A549 (cell line): ENCODE measurements around the gene GLIS1. TPM values are rescaled to one million over a fixed set of nuclear protein-coding genes. Genes with fewer than 3 reads are reported as not detected.

Source experiments
- ATAC-seq, 2 experiments: fragments of 200-7000 bp in 1 of 2; fragments of >200 bp in 1 of 2; cut with Nextera tagmentation in 1 of 2; cut with Tn5 transposase in 1 of 2; 3 replicates each; pipeline versions ENCODE4 v1.8.0 to v1.9.1; 2018 to 2020; ENCODE audit warnings: mild to moderate bottlenecking in 1 of 2, moderate library complexity in 1 of 2
- CTCF ChIA-PET: fragments of 300-600 bp; sonication (Branson Sonifier 250); formaldehyde crosslinking; extraction: SDS; loops from one replicate; lab custom pipeline; 2021; ENCODE audit warnings: antibody characterized with exemption, inconsistent platforms; lab: Yijun Ruan, JAX
- POLR2A ChIA-PET: fragments of 350-600 bp; formaldehyde crosslinking; extraction: SDS; loops from one replicate; lab custom pipeline; 2021; ENCODE audit warnings: antibody characterized with exemption, inconsistent platforms; lab: Yijun Ruan, JAX
- DNase-seq, 2 experiments: peaks; one replicate each; pipeline versions ENCODE4 v3.0.0 to v3.0.0-alpha.2; 2011 to 2016; ENCODE audit warnings: low read depth in 1 of 2, low spot score in 1 of 2
- FAIRE-seq: peaks from 2 replicates; lab custom pipeline; 2011; peaks lifted over from hg19 to GRCh38; lab: Jason Lieb, UNC
- H3K27ac ChIP-seq, 2 experiments: fragments of >200 bp; sonication (Bioruptor Twin); formaldehyde crosslinking; 3 replicates each; pipeline ENCODE4 v1.5.1; 2016 to 2017
- H3K4me1 ChIP-seq: fragments of >200 bp; sonication (Bioruptor Twin); formaldehyde crosslinking; 3 replicates; pipeline ENCODE4 v1.6.1; 2016
- H3K4me2 ChIP-seq: fragments of >200 bp; sonication (Bioruptor Twin); formaldehyde crosslinking; 3 replicates; pipeline ENCODE4 v1.6.1; 2016
- H3K4me3 ChIP-seq: fragments of >200 bp; sonication (Bioruptor Twin); formaldehyde crosslinking; 3 replicates; pipeline ENCODE4 v1.5.1; 2016
- H3K9me3 ChIP-seq: fragments of >200 bp; sonication (Bioruptor Twin); formaldehyde crosslinking; 3 replicates; pipeline ENCODE4 v1.6.1; 2016
- CBX8 ChIP-seq: fragments of 200-600 bp; sonication (generic); IDR thresholded peaks from 2 replicates; pipeline ENCODE4 v1.6.1; 2016
- CEBPB ChIP-seq, 2 experiments: fragments of >200 bp in 1 of 2; sonication (Bioruptor Twin) in 1 of 2; formaldehyde crosslinking in 1 of 2; IDR thresholded peaks; 2 replicates each; pipeline ENCODE4 v1.6.1; 2012 to 2016
- CHD4 ChIP-seq: fragments of 200-600 bp; sonication (generic); IDR thresholded peaks from 2 replicates; pipeline ENCODE4 v1.6.1; 2016; ENCODE audit warnings: antibody characterized with exemption, mild to moderate bottlenecking, borderline replicate concordance
- EHMT2 ChIP-seq: fragments of 200-600 bp; sonication (generic); IDR thresholded peaks from 2 replicates; pipeline ENCODE4 v1.6.1; 2016; ENCODE audit warnings: antibody characterized with exemption, low read depth, mild to moderate bottlenecking, moderate library complexity
- ELK1 ChIP-seq: fragments of 150-350 bp; IDR thresholded peaks from 2 replicates; pipeline ENCODE4 v1.6.1; 2014; ENCODE audit warnings: low read depth, mild to moderate bottlenecking, low read length
- FOSB ChIP-seq: fragments of 250-450 bp; sonication (Bioruptor Pico); IDR thresholded peaks from 2 replicates; pipeline ENCODE4 v1.5.0; 2020; ENCODE audit warnings: mild to moderate bottlenecking, moderate library complexity
- HOXA7 ChIP-seq: fragments of 250-450 bp; sonication (Bioruptor Pico); IDR thresholded peaks from 2 replicates; pipeline ENCODE4 v1.5.0; 2020; ENCODE audit warnings: mild to moderate bottlenecking, moderate library complexity
- HOXB5 ChIP-seq: fragments of 250-450 bp; sonication (Bioruptor Pico); IDR thresholded peaks from 2 replicates; pipeline ENCODE4 v1.5.0; 2020; ENCODE audit warnings: mild to moderate bottlenecking, moderate library complexity
- JUN ChIP-seq, 2 experiments: fragments of >200 bp; sonication (Bioruptor Twin); formaldehyde crosslinking; IDR thresholded peaks; 2 replicates in 1 of 2; 3 replicates in 1 of 2; pipeline ENCODE4 v1.6.1; 2016 to 2017
- JUNB ChIP-seq: fragments of >200 bp; sonication (Bioruptor Twin); formaldehyde crosslinking; IDR thresholded peaks from 2 replicates; pipeline ENCODE4 v1.6.1; 2016
- MAZ ChIP-seq: fragments of 150-350 bp; IDR thresholded peaks from 2 replicates; pipeline ENCODE4 v1.6.1; 2014; ENCODE audit warnings: antibody characterized with exemption, low read depth, low read length, borderline replicate concordance
- MYC ChIP-seq: IDR thresholded peaks from 2 replicates; pipeline ENCODE4 v1.6.1; 2012; ENCODE audit warnings: mild to moderate bottlenecking, inconsistent platforms, low read length, improper control_type of control experiment, borderline replicate concordance
- NPAS2 ChIP-seq: fragments of 250-450 bp; sonication (Bioruptor Pico); IDR thresholded peaks from 2 replicates; pipeline ENCODE4 v1.8.0; 2022; ENCODE audit warnings: mild to moderate bottlenecking, moderate library complexity, borderline replicate concordance
- NR3C1 ChIP-seq: fragments of >200 bp; sonication (Bioruptor Twin); formaldehyde crosslinking; IDR thresholded peaks from 3 replicates; pipeline ENCODE4 v1.6.1; 2017
- PBX3 ChIP-seq: IDR thresholded peaks from 2 replicates; pipeline ENCODE4 v1.6.1; 2012
- POLR2AphosphoS2 ChIP-seq: conservative IDR thresholded peaks from 2 replicates; pipeline ENCODE4 v1.6.1; 2012; ENCODE audit warnings: low read length, improper control_type of control experiment, inconsistent platforms
- RFX5 ChIP-seq: fragments of 450-650 bp; IDR thresholded peaks from 2 replicates; pipeline ENCODE4 v1.7.1; 2014; ENCODE audit warnings: antibody characterized with exemption, mild to moderate bottlenecking, moderate library complexity
- SMC3 ChIP-seq: fragments of >200 bp; sonication (Bioruptor Twin); formaldehyde crosslinking; IDR thresholded peaks from 3 replicates; pipeline ENCODE4 v1.6.1; 2018; ENCODE audit warnings: inconsistent platforms
- TFCP2L1 ChIP-seq: fragments of 250-450 bp; sonication (Bioruptor Pico); IDR thresholded peaks from 2 replicates; pipeline ENCODE4 v1.5.0; 2021; ENCODE audit warnings: mild to moderate bottlenecking
- ZFP36 ChIP-seq: fragments of 450-650 bp; IDR thresholded peaks from 2 replicates; pipeline ENCODE4 v1.6.1; 2014; ENCODE audit warnings: borderline replicate concordance; ENCODE audit not compliant: partially characterized antibody
- WGBS: methylation state at CpG from one replicate; pipeline ENCODE4 v1.1.6; 2017; ENCODE audit errors: missing lambda C conversion rate; 5-methylcytosine and 5-hydroxymethylcytosine counted together
- polyA plus RNA-seq, 4 experiments: library from polyadenylated mRNA; depleted of rRNA in 3 of 4; stranded (reverse); fragments of >200 nt; fragmentation: RNase III in 1 of 4; extraction: RNeasy Plus Mini Kit Qiagen cat#74134 plus additional on column Dnase treatment in 1 of 4; gene quantifications; 2 replicates in 3 of 4; 3 replicates in 1 of 4; pipeline ENCODE4 v1.2.3, GENCODE V29; 2011 to 2017
- TF ChIP-seq, protein P1 (sequence below): IDR thresholded peaks from 2 replicates; pipeline ENCODE4 v1.6.1; 2012
- TF ChIP-seq, protein P2 (sequence below): IDR thresholded peaks from 2 replicates; pipeline ENCODE4 v1.6.1; 2012; ENCODE audit warnings: low read depth, borderline replicate concordance

GLIS1 gene
- polyA plus RNA-seq, 2 of the 4 experiments (the other 2 are of a cell fraction), result 0.04 TPM; not detected in 1

DNA sequence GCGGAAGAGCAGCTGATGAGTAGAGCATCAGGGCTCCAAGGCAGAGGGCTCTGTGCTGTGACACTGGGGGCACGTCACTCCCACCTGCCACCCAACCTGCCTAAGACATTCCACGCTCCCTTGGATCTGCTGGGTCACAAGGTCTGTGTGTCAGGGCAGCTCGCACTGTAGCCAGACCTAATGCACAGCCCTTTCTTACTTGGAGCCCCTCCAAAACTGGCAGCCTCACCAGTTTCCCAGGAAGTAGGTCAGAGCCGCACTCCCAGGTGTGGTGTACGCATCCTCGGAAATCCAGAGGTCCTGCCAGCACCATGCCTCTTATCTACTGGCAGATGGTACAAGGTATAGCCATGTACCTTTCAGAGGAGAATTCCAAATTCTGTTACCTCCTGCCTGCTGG is 257.5 kb downstream of the GLIS1 start:
- no peak overlapping the region for H3K4me3 ChIP-seq
- no peaks in the 10 kb centered on the region for H3K9me3 ChIP-seq
- ChIA-PET POLR2A (no interaction called here), CTCF (interaction anchor here (0.7 kb wide), 1 partner anchor 17 kb away, joined by 3 read pairs; no protein-coding TSS in a partner anchor)
- WGBS, result 70% methylated on average over 5 of the region's 7 CpGs
- DNase-seq (no peak), FAIRE-seq (no peak), ATAC-seq (no peak)
- H3K4me1 ChIP-seq, result no peaks in the 10 kb centered on the region
- H3K27ac ChIP-seq, result no peak overlapping the region
- no peak overlapping the region for H3K4me2 ChIP-seq
- no peak for TF ChIP-seq SMC3
- no peak for TF ChIP-seq HOXB5 (CRISPR knock-in tag)
- TF ChIP-seq ELK1, result no peak

GRCh38 chr1:53480678-53481077 is 258.3 kb downstream of the GLIS1 start:
- Histone ChIP-seq H3K4me1 (no peaks in the 10 kb centered on the region), H3K9me3 (no peaks in the 10 kb centered on the region), H3K27ac (no peak overlapping the region), H3K4me2 (no peak overlapping the region), H3K4me3 (no peak overlapping the region)
- no peak for DNase-seq
- ChIA-PET CTCF (no interaction called here), POLR2A (no interaction called here)
- FAIRE-seq, result no peak
- 61% methylated on average over 11 of the region's 11 CpGs for WGBS
- no peak for TF ChIP-seq CHD4
- no peak for TF ChIP-seq FOSB (CRISPR knock-in tag)
- no peak for TF ChIP-seq ZFP36
- TF ChIP-seq RFX5, result no peak
- TF ChIP-seq TFCP2L1 (CRISPR knock-in tag), result no peak
- no peak for TF ChIP-seq NR3C1
- TF ChIP-seq, protein P1, sequence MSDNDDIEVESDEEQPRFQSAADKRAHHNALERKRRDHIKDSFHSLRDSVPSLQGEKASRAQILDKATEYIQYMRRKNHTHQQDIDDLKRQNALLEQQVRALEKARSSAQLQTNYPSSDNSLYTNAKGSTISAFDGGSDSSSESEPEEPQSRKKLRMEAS, result no peak
- TF ChIP-seq CEBPB (IDR thresholded peaks at IDR 0.05), result no peak
- TF ChIP-seq HOXA7 (CRISPR knock-in tag), result no peak
- no peak for TF ChIP-seq MYC
- no peak for TF ChIP-seq NPAS2 (CRISPR knock-in tag)
- no peak for TF ChIP-seq EHMT2
- TF ChIP-seq JUN (IDR thresholded peaks at IDR 0.05), result no peak
- ATAC-seq, result no peak

DNA sequence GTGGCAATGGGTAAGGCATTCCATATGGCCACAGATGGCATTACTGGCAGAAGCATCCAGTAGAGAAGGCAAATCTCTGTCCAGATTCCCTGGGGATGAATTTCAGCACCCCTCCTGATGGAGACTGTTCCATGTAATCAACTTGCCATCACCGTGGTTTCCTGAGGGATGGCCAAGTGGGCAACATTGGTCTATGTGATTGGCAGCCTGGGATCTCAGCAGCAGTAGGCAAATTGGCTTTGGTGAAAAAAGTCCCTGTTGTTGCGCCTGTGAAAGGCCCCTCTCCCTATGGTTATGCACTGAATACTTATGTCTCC is 260.5 kb downstream of the GLIS1 start:
- ChIA-PET CTCF (interaction anchor here (1.2 to 1.5 kb wide), 2 partner anchors 22 to 204 kb away, joined by 3 to 5 read pairs; no protein-coding TSS in a partner anchor), POLR2A (no interaction called here)
- no peak for TF ChIP-seq MAZ
- Histone ChIP-seq H3K4me1 (no peaks in the 10 kb centered on the region), H3K9me3 (no peaks in the 10 kb centered on the region), H3K4me2 (no peak overlapping the region), H3K4me3 (no peak overlapping the region), H3K27ac (no peak overlapping the region)
- WGBS, result 49% methylated on average over 2 of the region's 2 CpGs
- FAIRE-seq (no peak), DNase-seq (no peak), ATAC-seq (no peak)

DNA sequence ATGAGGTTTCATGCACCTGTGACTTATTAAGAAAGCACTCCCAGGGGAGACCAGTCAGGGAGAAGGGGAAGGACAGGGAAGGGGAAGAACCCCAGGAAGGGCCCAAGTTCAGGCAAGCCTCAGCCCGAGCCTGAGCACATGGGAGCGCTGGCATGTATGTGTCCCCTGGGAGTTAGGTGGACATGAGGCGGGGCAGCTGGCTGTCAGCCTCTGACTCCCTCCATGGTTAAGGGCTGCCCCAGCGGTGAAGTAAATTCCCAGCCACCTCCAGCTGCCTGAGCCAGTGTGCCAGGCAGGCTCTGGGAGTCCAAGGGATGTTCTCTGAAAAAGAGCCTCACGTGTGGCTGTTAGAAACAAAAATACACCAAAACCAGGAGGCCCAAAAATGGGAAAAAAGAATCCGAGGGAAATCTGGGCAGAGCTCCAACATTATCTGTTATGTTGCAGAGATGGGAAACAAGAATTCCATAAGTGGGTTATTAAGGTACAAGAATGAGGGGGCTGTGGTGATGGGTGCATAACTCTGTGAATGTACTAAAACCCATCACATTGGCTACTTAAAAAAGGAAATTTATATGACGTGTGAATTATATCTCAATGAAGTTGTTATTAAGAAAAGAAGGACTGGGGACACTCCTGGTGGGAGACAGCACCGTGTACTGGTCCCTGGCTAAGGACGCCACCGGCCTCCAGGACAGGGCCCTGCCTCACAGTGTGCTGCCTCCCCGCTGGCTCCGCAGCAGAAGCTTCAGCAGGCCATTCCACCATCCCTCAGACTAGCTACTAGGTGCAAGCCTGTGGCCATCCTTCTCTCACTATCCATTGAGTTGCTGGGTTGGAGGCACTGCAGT is 261.1 kb downstream of the GLIS1 start:
- no peaks in the 10 kb centered on the region for H3K9me3 ChIP-seq
- DNase-seq, result no peak
- ChIA-PET CTCF (interaction anchor here (0.8 to 1.2 kb wide), 3 partner anchors 8 to 205 kb away, joined by 3 to 5 read pairs (median 3); no protein-coding TSS in a partner anchor), POLR2A (no interaction called here)
- no peaks in the 10 kb centered on the region for H3K4me1 ChIP-seq
- TF ChIP-seq JUN (IDR thresholded peaks at IDR 0.05) (no peak), CBX8 (no peak), CEBPB (IDR thresholded peaks at IDR 0.05) (no peak), PBX3 (no peak), JUNB (no peak), POLR2AphosphoS2 (no peak), ZFP36 (no peak)
- TF ChIP-seq, protein P2, sequence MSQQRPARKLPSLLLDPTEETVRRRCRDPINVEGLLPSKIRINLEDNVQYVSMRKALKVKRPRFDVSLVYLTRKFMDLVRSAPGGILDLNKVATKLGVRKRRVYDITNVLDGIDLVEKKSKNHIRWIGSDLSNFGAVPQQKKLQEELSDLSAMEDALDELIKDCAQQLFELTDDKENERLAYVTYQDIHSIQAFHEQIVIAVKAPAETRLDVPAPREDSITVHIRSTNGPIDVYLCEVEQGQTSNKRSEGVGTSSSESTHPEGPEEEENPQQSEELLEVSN, result no peak
- H3K27ac ChIP-seq, result no peak overlapping the region
- ATAC-seq, result no peak
- no peak for FAIRE-seq
- H3K4me2 ChIP-seq, result no peak overlapping the region
- WGBS, result 63% methylated on average over 12 of the region's 12 CpGs
- no peak overlapping the region for H3K4me3 ChIP-seq
